Chondrocyte (in vitro differentiated cells): Measurements from ENCODE around the gene CSTPP1. TPM values are rescaled to one million over a fixed set of nuclear protein-coding genes. Genes with fewer than 3 reads are reported as not detected.

Experiments
- DNase-seq: peaks from one replicate; pipeline ENCODE4 v3.0.0; 2021; ENCODE audit warnings: mixed read lengths, low spot score
- H3K27ac Mint-ChIP-seq: one replicate; pipeline ENCODE4 v1.8.0; 2021; ENCODE audit warnings: mild to moderate bottlenecking, moderate library complexity, mixed read lengths; ENCODE audit not compliant: unreplicated experiment
- H3K27me3 Mint-ChIP-seq: 2 replicates; pipeline ENCODE4 v1.8.0; 2021; ENCODE audit warnings: low read depth, mixed read lengths
- H3K36me3 Mint-ChIP-seq: 2 replicates; pipeline ENCODE4 v1.8.0; 2021; ENCODE audit warnings: low read depth, mixed read lengths
- H3K4me1 Mint-ChIP-seq: 2 replicates; pipeline ENCODE4 v1.8.0; 2021; ENCODE audit warnings: low read depth, mild to moderate bottlenecking, mixed read lengths
- H3K4me3 Mint-ChIP-seq: one replicate; pipeline ENCODE4 v1.8.0; 2021; ENCODE audit warnings: mild to moderate bottlenecking, moderate library complexity, mixed read lengths; ENCODE audit not compliant: unreplicated experiment
- H3K9me3 Mint-ChIP-seq: 2 replicates; pipeline ENCODE4 v1.8.0; 2021; ENCODE audit warnings: low read depth, mixed read lengths
- CTCF ChIP-seq: fragments of 200-600 bp; sonication (generic); IDR thresholded peaks from 2 replicates; pipeline ENCODE4 v1.5.0; 2021; ENCODE audit warnings: antibody characterized with exemption, mild to moderate bottlenecking, moderate library complexity
- total RNA-seq: library from RNA; stranded (reverse); gene quantifications from 3 replicates; pipeline ENCODE4 v1.2.1, GENCODE V29; 2021

CSTPP1 gene
- total RNA-seq, 1 donor from 2014 or later, result 19.6 TPM

GRCh38 chr11:47132490-47132889, 195.9 kb downstream of the CSTPP1 start:
- no peak for TF ChIP-seq CTCF
- Mint-ChIP-seq H3K4me1 (no peaks in the 10 kb centered on the region), H3K27ac (no peak overlapping the region), H3K27me3 (no peaks in the 10 kb centered on the region), H3K36me3 (peaks cover 3% of the 10 kb centered on the region), H3K9me3 (no peaks in the 10 kb centered on the region), H3K4me3 (no peak overlapping the region)
- DNase-seq, result no peak

- Mint-ChIP-seq H3K4me1 (no peaks in the 10 kb centered on the region), H3K36me3 (peaks cover 8% of the 10 kb centered on the region), H3K4me3 (no peak overlapping the region), H3K9me3 (no peaks in the 10 kb centered on the region), H3K27me3 (no peaks in the 10 kb centered on the region), H3K27ac (no peak overlapping the region)
- no peak for TF ChIP-seq CTCF
- no peak for DNase-seq
Measured at GRCh38 chr11:47132981-47133380, 196.4 kb downstream of the CSTPP1 start.

GRCh38 chr11:47136327-47136726, 199.8 kb downstream of the CSTPP1 start:
- DNase-seq, result no peak
- H3K4me1 Mint-ChIP-seq, result no peaks in the 10 kb centered on the region
- no peak overlapping the region for H3K4me3 Mint-ChIP-seq
- TF ChIP-seq CTCF, result no peak
- H3K36me3 Mint-ChIP-seq, result peaks cover 13% of the 10 kb centered on the region
- H3K9me3 Mint-ChIP-seq, result no peaks in the 10 kb centered on the region
- H3K27ac Mint-ChIP-seq, result no peak overlapping the region
- H3K27me3 Mint-ChIP-seq, result no peaks in the 10 kb centered on the region

GRCh38 chr11:47136921-47137320, 200.4 kb downstream of the CSTPP1 start:
- H3K36me3 Mint-ChIP-seq, result peaks cover 13% of the 10 kb centered on the region
- no peak for TF ChIP-seq CTCF
- H3K27me3 Mint-ChIP-seq, result no peaks in the 10 kb centered on the region
- no peaks in the 10 kb centered on the region for H3K9me3 Mint-ChIP-seq
- H3K27ac Mint-ChIP-seq, result no peak overlapping the region
- no peak for DNase-seq
- no peak overlapping the region for H3K4me3 Mint-ChIP-seq
- H3K4me1 Mint-ChIP-seq, result no peaks in the 10 kb centered on the region

GRCh38 chr11:47137476-47137875, 200.9 kb downstream of the CSTPP1 start:
- H3K36me3 Mint-ChIP-seq, result peaks cover 13% of the 10 kb centered on the region
- H3K9me3 Mint-ChIP-seq, result no peaks in the 10 kb centered on the region
- no peak overlapping the region for H3K4me3 Mint-ChIP-seq
- no peak for TF ChIP-seq CTCF
- no peak for DNase-seq
- no peak overlapping the region for H3K27ac Mint-ChIP-seq
- H3K27me3 Mint-ChIP-seq, result no peaks in the 10 kb centered on the region
- peaks cover under 1% of the 10 kb centered on the region for H3K4me1 Mint-ChIP-seq
